ENCODE results near the gene IFITM5. TPM values are rescaled to one million over a fixed set of nuclear protein-coding genes. Genes with fewer than 3 reads are reported as not detected.
"Not testable (repeated sequence)": the region's sequence is repeated elsewhere in the genome, so short reads cannot be mapped to it uniquely, and the experiment has no call there.

IFITM5 gene
- total RNA-seq, 1 donor from 2014 or later: not detected

GRCh38 chr11:271319-271715, 28.0 kb downstream of the IFITM5 start:
- no peak for TF ChIP-seq CTCF (IDR thresholded peaks at IDR 0.05; ENCODE audit: partially characterized antibody, unreplicated experiment)
- no peak for DNase-seq
- Mint-ChIP-seq H3K27ac (ENCODE audit: unreplicated experiment) (no peak overlapping the region), H3K4me1 (ENCODE audit: low read depth, unreplicated experiment) (no peaks in the 10 kb centered on the region), H3K4me3 (ENCODE audit: unreplicated experiment) (no peak overlapping the region), H3K36me3 (ENCODE audit: unreplicated experiment) (peaks cover 5% of the 10 kb centered on the region), H3K9me3 (ENCODE audit: unreplicated experiment) (peaks cover 18% of the 10 kb centered on the region), H3K27me3 (ENCODE audit: unreplicated experiment) (peaks cover 3% of the 10 kb centered on the region)

- no peak for DNase-seq
- H3K4me1 Mint-ChIP-seq (ENCODE audit: low read depth, unreplicated experiment): no peaks in the 10 kb centered on the region
- peaks cover 5% of the 10 kb centered on the region for H3K36me3 Mint-ChIP-seq (ENCODE audit: unreplicated experiment)
- H3K27me3 Mint-ChIP-seq (ENCODE audit: unreplicated experiment): peaks cover 3% of the 10 kb centered on the region
- H3K9me3 Mint-ChIP-seq (ENCODE audit: unreplicated experiment): peaks cover 14% of the 10 kb centered on the region
- H3K4me3 Mint-ChIP-seq (ENCODE audit: unreplicated experiment): no peak overlapping the region
- H3K27ac Mint-ChIP-seq (ENCODE audit: unreplicated experiment): no peak overlapping the region
- TF ChIP-seq CTCF (IDR thresholded peaks at IDR 0.05; ENCODE audit: partially characterized antibody, unreplicated experiment): no peak
Measured at GRCh38 chr11:270451-271318, 28.6 kb downstream of the IFITM5 start.

- DNase-seq: no peak
- Mint-ChIP-seq H3K4me3 (ENCODE audit: unreplicated experiment) (no peak overlapping the region), H3K36me3 (ENCODE audit: unreplicated experiment) (peaks cover 8% of the 10 kb centered on the region), H3K27ac (ENCODE audit: unreplicated experiment) (no peak overlapping the region), H3K9me3 (ENCODE audit: unreplicated experiment) (peaks cover 14% of the 10 kb centered on the region), H3K27me3 (ENCODE audit: unreplicated experiment) (peaks cover 3% of the 10 kb centered on the region), H3K4me1 (ENCODE audit: low read depth, unreplicated experiment) (no peaks in the 10 kb centered on the region)
- no peak for TF ChIP-seq CTCF (IDR thresholded peaks at IDR 0.05; ENCODE audit: partially characterized antibody, unreplicated experiment)
Measured at GRCh38 chr11:269146-269890, 30.0 kb downstream of the IFITM5 start.

GRCh38 chr11:268716-269145, 30.6 kb downstream of the IFITM5 start:
- H3K4me3 Mint-ChIP-seq (ENCODE audit: unreplicated experiment); H3K4me1 Mint-ChIP-seq (ENCODE audit: low read depth, unreplicated experiment); H3K36me3 Mint-ChIP-seq (ENCODE audit: unreplicated experiment); H3K27me3 Mint-ChIP-seq (ENCODE audit: unreplicated experiment); DNase-seq; H3K27ac Mint-ChIP-seq (ENCODE audit: unreplicated experiment): not testable (repeated sequence)
- H3K9me3 Mint-ChIP-seq (ENCODE audit: unreplicated experiment): peaks cover 14% of the 10 kb centered on the region

GRCh38 chr11:267491-267994, 31.8 kb downstream of the IFITM5 start:
- Mint-ChIP-seq H3K27me3 (ENCODE audit: unreplicated experiment) (peaks cover 2% of the 10 kb centered on the region), H3K36me3 (ENCODE audit: unreplicated experiment) (peaks cover 8% of the 10 kb centered on the region), H3K4me3 (ENCODE audit: unreplicated experiment) (no peak overlapping the region), H3K27ac (ENCODE audit: unreplicated experiment) (no peak overlapping the region), H3K4me1 (ENCODE audit: low read depth, unreplicated experiment) (no peaks in the 10 kb centered on the region), H3K9me3 (ENCODE audit: unreplicated experiment) (peaks cover 12% of the 10 kb centered on the region)
- TF ChIP-seq CTCF (IDR thresholded peaks at IDR 0.05; ENCODE audit: partially characterized antibody, unreplicated experiment): no peak
- no peak for DNase-seq
